D341Med (cell line): ENCODE measurements around the gene NMNAT2.
A peak's percentile ranks its signal among the peaks of the same experiment; 100 is the strongest.
"Not testable (repeated sequence)": the region's sequence is repeated elsewhere in the genome, so short reads cannot be mapped to it uniquely, and the experiment has no call there.

ENCODE experiments used
- DNase-seq: peaks from one replicate; pipeline ENCODE4 v3.0.0; 2012; ENCODE audit warnings: low spot score

Gene NMNAT2

DNA sequence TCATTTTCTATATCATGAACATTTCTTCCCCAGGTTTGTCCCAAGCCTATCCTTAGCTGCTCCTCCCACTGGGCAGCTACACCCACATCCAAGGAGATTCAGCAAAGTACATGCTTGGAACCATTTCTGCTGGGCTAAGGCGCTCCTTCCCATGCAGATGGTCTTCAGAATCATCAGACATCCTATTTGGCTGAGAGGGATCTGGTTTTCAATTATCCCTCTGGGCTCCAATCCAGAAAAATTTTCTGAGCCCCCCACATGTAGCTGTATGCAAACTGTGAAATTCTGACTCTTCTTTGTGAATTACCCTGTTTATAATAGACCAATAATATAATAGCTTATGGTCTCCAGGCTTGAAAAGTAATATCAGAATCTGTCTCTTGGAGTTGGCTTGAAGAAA, 132.9 kb downstream of the NMNAT2 start:
- no peak for DNase-seq

DNA sequence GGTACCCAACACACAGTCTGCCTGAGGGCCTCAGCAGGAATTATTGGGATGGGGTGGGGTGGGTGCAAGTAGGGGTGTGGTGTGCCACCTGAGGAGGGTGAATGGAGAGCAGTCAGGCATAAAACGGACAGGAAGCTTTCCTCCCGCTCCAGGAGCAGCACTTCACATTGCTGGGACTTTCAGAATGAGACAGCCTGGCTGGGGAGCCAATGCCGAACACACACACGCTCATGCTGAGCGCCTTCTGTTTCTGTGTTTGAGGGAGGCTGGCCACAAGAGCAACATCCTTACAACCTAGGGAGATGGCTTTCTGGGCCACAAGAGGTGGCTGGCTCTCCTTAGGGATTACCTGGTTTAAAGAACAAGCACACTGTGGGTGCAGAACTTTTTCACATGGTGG, 134.1 kb downstream of the NMNAT2 start:
- no peak for DNase-seq

DNA sequence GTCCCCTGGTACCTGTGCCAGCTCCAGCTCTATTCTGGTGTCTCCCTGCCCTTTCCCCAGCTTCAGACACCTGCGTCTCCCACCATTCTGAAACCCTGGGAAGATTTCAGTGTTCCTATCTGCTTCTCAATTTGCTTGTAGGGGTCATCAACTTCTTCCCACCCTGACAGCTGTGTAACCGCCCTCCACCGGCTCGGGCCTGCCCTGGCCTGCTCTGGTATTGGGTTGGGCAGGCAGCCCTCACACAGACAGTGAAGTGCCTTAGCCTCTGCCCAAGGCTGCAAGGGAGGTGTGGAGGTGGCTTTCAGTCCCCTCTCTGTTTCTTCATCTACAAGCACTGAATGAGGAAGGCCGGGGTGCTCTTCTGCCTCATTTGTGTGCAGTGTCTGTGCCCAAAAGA, 134.9 kb downstream of the NMNAT2 start:
- no peak for DNase-seq

DNA sequence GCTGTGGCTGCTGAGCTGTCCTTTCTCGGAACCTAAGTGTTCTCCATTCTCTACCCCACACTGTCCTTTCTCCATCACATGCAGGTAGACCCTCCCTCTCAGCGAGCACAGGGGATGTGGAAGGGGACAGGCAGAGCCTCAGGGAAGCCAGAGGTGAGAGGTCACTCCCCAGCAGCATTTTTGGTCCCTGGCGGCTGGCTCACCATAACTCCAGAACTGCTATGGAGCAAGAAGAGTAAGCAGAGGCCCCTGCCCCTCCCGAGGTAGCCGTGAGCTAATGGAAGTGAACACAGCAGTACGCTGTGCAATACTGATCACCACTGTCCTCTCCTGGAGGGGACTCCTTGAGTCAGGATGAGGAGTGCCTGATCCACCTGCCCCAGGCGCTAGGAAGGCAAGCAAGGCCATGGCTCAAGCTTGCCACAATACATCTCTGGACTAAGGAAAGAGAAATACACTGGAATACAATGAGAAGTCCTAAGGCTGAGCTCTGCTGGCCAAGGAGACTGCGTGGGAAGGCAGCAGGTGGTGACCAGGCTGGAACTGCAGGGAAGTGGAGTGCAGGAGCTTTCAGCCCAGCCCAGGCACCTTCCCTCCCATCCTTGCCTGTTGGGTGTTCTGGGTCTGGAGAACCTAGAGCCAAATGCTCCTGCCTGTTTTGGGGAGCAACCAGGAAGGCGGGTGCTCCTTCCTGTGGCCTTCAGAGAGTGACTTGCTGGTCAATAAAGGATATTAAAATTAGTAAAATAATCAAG, 135.9 kb downstream of the NMNAT2 start:
- no peak for DNase-seq

DNA sequence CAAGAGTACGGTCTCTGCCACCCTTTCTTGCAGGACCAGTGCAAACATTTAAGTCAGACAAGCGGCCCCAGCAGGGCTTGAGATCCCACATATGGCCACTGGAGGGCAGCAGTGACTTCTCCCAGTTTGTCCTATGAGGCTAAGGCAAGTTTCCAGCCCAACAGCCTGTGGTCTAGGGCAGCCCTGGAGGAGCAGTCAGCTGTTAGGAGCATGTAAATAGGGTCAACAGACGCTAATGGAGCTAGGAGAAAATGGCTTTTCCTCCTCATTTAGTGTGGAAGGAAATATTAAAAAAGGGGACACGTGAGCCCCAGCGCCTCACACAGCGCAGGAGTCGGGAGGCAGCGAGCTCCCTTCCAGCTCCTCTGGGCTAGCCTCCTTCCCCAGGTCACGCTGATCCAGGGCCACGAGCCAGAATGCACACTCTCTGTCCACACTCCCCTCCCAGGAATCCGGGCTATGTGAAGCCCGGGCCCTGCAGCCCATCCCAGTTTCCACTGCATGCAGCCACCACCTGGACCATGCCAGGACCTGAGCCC, 136.6 kb downstream of the NMNAT2 start:
- DNase-seq, result peak; percentile 87

DNA sequence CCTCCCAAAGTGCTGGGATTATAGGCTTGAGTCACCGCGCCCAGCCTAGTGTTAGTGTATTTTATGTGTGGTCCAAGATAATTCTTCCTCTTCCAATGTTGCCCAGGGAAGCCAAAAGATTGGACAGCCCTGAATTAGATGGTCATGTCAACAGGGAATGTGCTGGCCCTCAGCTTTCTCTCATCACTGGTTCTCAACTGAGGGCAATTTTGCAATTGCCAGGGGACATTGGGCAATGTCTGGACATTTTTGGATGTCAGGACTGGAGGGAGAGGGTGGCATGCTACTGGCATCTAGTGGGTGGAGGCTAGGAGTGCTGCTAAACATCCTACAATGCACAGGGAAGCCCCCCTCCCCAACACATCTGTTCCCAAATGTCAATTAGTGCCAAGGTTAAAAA, 137.1 kb downstream of the NMNAT2 start:
- no peak for DNase-seq

DNA sequence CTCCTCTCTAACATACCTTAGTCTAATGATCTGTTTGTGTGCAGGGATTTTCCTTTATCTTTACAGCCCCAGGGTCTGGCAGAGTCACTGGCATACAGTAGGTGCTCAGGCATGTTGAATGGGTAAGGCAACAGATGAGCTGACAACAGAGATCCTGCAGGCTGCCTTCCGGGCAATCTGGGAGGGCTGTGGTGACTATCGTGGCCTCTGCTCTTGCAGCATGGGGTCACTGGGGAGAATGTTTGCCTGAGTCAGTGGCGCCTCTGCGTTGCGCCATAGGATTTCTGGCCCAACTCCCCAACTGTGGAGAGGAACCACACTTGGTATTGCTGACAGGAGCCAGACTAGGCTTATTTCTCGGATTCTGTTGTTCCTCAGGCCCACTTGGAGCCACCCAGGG, 138.3 kb downstream of the NMNAT2 start:
- DNase-seq, result no peak

DNA sequence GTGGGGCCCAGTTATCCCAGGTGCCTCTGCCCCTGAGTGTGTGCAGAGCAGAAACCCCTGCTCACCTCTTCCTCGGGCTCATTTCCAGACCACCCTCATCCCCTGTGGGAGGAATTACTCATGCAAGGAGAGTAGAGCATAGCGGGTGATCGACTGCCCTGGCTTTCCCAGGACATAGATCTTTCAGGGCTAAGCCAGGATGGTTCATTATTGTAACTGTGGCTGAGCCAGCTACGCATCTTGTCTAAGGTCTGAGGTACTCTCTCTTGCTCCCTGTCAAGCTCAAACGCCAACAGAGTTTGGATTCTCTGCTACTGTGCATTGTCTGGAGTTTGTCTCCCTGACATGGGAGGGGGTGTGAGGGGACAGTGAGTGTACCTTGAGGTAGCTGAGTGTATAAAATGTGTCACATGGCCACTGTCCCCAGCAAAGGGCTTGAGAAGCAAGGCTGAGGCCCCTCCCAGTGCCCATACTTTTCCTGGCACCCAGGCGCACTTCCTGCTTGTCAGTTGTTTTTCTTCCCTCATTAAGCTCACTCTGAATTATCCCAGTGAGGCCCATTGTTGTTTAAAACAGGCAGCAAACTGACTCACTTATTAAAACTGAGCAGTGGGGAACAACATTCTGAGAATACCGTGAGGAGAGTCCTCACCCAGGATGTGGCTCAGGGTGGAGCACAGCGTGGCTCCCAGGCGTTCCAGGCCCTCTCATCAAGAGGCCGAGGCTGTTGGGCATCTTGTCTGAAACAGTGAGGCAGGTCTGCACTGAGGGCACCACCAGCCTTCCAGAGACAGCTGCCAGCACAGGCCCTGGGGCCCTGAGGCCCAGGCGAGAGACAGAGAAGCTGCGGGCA, 139.2 kb downstream of the NMNAT2 start:
- DNase-seq, result no peak

DNA sequence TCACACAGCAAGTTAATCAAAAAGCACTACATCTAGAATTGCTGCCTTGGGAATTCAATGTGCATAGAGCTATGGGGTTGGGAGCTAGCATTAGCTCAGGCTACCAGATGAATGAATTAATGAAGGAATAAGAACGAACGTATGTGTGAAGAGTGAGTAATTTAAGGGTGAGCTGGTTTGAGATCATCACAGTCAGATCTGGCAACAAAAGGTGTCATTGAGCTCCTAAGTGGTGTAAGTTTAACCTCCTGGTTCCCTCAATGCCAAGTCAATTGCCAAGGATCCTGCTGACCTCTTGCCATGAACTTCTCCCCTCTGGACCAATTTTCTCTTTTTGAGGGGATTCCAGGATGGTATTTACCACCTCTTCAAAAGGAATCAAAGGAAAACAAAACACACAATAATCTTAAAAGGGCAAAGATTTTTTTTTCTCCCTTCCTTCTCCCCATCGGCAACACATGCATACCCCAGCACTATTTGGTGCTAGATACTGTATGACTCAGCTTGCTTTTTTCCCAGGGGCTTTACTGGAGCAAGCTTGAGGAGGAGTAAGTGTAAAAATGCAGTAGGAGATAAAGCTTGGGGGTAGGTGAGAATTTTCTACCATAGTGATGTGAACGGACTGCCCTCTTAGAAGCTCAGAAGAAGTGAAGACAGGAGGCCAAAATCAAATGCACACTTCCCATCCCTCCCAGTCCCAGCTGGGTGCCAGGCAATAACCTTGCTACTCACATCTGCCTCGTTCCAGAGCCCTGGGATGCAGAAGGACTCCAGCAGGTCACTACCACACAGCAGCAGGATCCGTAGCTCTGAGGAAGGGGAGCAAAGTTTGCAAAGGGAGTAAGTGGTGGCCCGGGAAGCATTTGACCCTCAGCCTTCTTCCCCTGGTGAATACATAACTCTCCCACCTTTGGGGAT, 140.1 kb downstream of the NMNAT2 start:
- DNase-seq, result peak; percentile 17

DNA sequence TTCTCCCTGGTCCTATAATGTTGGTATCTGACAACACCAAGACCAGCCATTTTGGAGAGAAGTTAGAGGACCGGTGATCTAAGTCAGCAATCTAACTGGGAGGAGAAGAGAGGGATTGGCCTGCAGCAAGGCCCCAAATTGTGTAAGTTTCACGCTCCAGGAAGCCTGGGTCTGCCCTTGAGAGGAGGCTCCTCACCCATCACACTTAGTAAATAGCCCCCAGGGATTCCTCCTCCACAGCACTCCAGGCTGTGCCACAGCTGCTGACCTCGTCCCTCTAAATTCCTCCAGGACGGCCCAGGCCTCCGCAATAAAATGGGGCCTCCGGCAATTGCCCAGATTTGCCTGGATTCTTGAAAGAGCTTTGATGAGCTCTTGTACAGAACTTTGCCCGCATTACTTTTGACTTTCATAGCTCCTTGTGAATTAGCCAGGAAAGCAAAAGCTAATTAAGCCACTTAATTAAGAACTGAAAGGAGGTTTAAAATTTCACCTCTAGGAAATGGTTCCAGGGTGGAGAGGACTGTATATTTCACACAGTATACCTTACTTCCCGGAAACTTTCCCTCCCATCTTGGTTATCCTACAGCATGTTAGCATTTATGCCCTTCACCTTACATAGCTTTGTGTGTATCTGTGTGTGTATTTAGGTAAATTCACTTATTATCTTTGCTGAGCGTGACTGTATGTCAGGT, 141.6 kb downstream of the NMNAT2 start:
- DNase-seq, result peak; percentile 10

DNA sequence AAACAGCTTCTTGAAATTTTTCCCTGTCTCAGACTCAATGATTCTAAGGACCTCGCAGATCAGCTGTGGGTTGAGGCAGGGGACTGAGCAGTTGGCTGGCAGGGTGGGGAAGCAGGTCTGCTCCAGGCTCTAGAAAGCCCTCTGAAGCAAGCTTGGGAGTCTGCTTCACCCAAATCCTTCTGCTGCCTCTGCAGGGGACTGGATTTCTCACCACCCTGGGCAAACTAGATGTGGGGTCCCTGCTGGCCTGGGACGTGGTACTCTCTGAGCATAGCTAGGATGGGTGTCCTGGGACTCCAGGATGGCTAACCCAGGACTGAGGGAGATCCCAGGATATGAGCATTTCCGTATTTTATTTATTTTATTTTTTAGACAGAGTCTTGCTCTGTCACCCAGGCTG, 142.9 kb downstream of the NMNAT2 start:
- DNase-seq, result peak; percentile 20

DNA sequence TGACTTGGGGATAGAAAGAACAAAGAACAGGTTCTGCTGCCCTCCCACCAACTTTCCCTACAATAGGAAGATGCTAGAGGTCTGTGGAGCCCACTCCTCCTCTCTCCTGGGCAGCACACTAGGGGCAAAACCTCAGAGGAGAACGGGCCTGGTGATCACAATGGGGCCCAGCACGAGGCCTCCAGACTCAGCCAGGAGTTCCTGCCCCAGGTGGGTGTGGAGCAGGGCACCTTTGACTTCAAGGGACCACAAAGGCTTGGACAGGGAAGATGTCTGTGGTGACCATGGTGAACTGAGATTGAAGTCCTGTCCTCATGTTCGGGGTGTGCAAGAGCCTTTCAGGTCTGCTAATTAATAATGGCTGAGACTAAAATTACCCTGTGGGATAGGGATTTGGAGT, 143.3 kb downstream of the NMNAT2 start:
- DNase-seq, result peak; percentile 14

DNA sequence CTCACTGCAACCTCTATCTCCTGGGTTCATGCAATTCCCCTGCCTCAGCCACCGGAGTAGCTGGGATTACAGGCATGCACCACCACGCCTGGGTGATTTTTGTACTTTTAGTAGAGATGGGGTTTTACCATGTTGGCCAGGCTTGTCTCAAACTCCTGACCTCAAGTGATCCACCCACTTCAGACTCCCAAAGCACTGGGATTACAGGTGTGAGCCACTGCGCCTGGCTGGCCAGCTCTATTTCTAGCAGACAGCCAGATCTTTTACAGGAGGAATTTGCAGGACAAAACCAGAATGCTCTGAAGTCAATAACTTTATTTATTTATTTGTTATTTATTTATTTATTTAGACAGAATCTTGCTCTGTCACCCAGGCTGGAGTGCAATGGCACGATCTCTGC, 144.2 kb downstream of the NMNAT2 start:
- not testable (repeated sequence) for DNase-seq

DNA sequence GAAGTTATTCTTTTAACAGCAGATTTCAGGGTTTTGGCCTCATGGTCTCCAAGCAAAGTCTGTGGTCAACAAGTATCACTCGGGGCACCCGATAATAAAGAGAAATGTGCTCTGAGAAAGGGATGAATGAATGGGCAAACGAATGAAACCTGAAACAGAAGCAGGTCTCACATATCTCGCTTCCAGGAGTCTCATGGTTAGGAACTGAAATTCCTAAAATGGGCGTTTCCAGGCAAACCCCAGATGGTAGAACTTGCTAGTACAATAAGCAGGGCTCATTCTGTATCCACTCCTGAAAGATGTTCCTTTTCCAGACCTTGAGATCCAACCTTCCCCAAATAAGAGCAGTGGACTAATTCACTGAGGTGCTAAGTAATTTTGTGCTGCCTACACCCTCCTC, 144.9 kb downstream of the NMNAT2 start:
- no peak for DNase-seq

DNA sequence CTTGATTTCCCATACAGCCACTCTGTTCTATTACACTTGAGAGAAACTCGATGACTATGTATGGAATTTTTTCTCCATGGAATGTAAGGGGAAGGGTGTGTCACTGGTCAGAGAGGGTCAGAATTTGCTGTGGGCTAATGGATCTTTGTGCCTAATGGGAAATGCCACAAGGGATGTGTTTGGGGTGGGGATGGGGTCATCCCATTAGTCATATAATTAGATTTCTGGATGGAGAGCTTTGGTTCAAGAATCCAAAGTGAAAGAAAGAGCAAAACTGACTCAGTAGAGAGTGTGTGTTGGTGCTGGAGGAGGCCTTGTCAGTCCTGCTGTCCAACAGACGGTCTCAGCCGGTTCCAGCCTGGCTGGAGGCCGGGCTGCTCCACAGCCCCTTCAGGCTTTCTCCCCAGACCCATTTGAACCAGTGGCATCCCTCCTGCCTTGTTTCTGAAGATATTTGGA, 145.8 kb downstream of the NMNAT2 start:
- no peak for DNase-seq

DNA sequence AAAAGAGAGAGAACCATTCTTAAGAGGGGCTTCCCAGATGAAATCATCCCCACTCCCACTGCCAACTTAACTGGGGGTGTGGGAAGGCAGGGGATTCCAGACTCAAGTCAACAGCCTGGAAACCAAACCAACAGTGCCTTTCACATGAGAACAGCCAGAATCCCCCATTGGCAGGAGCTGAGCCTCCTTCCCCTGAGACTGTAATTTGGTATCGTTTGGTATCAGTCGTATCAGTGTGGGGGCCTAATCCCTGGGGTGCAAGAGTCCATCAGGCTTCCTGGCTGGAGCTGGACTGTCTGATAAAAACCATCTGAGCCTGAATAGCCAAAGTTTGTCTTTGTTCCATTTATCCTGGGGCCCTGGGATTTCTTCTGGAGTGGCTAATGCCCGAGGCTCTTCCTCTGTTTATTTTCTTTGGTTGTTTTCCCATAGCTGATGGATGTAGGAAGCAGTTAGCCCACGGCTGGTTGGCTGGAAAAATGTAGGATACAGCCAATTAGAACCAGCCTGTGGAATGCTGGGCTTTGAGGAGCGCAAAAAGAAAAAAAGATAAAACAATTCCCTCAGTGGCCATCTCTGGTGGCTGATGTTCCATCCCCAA, 147.5 kb downstream of the NMNAT2 start:
- DNase-seq, result no peak

DNA sequence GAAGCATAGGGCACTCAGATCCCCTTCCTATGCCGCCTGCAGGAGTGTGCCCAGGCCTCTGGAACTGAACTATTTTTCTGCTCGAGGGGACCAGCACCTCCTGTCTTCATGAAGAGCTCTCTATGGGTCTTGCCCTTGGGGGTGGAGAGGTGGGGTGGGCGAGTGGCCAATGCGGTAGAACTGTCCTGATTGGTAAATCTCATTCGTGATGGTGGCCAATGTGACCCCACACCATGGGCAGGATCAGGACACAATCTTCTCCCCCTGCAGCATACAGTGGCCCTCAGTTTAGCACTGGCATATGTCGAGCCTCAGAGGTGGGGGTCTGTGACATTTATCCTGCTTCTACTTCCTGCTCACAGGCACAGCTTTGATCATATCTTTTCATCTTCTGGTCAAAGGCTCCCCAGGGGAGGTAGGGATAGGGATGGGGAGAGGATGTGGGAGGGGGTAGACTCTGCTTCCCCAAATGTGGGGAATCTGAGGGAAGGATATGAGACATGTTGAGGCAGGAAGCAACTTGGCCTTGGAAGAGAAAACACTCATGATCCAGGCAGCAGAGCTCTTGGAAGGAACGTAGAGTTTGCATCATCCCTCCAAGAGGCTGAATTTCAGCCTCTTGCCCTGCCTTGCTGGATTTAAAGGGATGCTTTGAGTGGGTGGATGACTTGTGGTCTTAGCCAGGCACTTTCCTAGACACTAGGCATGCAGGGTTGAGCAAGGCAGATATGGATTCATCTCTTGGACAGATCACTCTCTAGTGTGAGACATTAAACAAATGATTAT, 150.3 kb downstream of the NMNAT2 start:
- DNase-seq, result no peak

DNA sequence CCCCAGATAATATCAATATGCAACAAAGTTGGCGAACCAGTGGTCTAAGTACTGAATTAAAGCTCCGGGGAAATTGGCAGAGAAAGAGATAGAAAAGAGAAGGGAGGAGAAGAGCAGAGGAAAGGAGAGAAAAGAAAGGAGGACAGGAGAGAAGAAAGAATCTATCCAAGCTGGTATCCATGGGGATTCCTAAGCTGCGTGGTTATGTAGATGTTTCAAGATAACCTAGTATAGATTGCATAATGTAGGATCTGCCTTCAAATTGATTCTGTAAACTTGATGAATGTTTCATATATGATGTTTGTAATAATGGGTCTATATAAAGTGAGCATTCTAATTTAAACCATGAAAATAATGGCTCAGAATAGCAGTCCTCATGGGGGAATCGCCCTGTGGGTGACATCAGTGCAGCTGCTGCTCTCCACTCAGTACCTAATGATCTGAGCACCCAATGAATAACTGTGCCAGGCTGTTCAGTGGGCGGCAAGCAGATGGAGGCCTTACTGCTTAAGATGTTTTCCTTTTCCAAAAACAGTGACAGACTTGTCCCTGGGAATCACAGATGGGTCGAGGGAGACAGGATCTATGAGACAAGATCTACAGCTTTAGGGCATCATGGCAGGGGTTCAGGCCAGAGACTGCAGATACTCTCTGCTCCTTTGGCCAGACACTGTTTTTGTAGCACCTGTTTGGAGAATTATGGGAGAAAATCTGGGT, 154.1 kb downstream of the NMNAT2 start:
- DNase-seq, result no peak

DNA sequence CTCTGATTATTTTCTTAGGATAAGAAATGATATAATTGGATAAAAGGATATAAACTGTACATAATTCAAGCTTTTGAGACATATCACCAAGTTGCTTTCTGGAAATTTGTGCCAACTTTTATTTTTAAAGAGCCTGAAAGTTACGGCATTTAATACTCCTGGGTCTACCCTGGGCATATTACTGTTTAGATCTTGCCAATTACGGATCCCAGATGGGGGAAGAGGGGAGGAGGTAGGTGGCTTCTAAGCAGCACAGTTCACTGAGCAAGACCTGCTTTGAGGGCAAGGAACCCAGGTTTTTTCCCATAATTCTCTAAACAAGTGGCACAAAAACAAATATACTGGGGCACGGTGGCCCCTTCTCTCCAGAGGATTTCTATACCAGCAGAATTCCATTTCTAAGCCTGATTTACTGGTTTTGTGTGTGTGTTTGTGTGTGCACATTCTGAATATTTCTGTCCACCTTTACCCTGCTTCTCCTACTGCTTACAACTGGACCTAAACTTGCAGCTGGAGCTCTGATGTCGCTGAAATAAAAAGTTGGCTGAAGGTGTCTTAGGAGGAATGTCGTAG, 155.5 kb downstream of the NMNAT2 start:
- no peak for DNase-seq
